Calu3 (cell line): ENCODE measurements around the gene KLHL6. TPM values are rescaled to one million over a fixed set of nuclear protein-coding genes. Genes with fewer than 3 reads are reported as not detected.
"Not testable (repeated sequence)": the region's sequence is repeated elsewhere in the genome, so short reads cannot be mapped to it uniquely, and the experiment has no call there.

Experiments
- BruUV-seq: library from RNA; stranded (reverse); fragments of 400-500 nt; replicated peaks from 2 replicates; lab custom pipeline; 2021; lab: Mats Ljungman, UMichigan
- CTCF ChIA-PET: fragments of 300-600 bp; sonication (Branson Sonifier 250); formaldehyde crosslinking; loops from one replicate; lab custom pipeline; 2022; ENCODE audit warnings: antibody characterized with exemption; lab: Charles Lee
- DNase-seq: peaks from one replicate; pipeline ENCODE4 v3.0.0; 2022
- H3K27ac Mint-ChIP-seq: one replicate; pipeline ENCODE4 v1.8.0; 2022; ENCODE audit warnings: mixed read lengths; ENCODE audit not compliant: unreplicated experiment
- H3K27me3 Mint-ChIP-seq: one replicate; pipeline ENCODE4 v1.8.0; 2022; ENCODE audit warnings: mixed read lengths; ENCODE audit not compliant: unreplicated experiment
- H3K36me3 Mint-ChIP-seq: one replicate; pipeline ENCODE4 v1.8.0; 2022; ENCODE audit warnings: mild to moderate bottlenecking, moderate library complexity, mixed read lengths; ENCODE audit not compliant: insufficient read depth, unreplicated experiment
- H3K4me1 Mint-ChIP-seq: one replicate; pipeline ENCODE4 v1.8.0; 2022; ENCODE audit warnings: mild to moderate bottlenecking, low read depth, mixed read lengths; ENCODE audit not compliant: unreplicated experiment
- H3K4me3 Mint-ChIP-seq: one replicate; pipeline ENCODE4 v1.8.0; 2022; ENCODE audit warnings: mild to moderate bottlenecking, low read depth, moderate library complexity, mixed read lengths; ENCODE audit not compliant: unreplicated experiment
- H3K9me3 Mint-ChIP-seq: one replicate; pipeline ENCODE4 v1.8.0; 2022; ENCODE audit warnings: low read depth, mixed read lengths; ENCODE audit not compliant: unreplicated experiment
- intact Hi-C: fragments of 100-400 bp; cut with micrococcal nuclease; formaldehyde crosslinking; loops from one replicate; pipeline ENCODE4 v1.10.0; 2022; ENCODE audit not compliant: unreplicated experiment
- total RNA-seq: library from RNA; stranded (reverse); gene quantifications from 2 replicates; pipeline ENCODE4 v1.2.3, GENCODE V29; 2022
- TF ChIP-seq, protein P1 (sequence below): fragments of 200-600 bp; IDR thresholded peaks from one replicate; pipeline ENCODE4 v1.8.0; 2022; ENCODE audit warnings: antibody characterized with exemption; ENCODE audit not compliant: unreplicated experiment

Gene KLHL6
- total RNA-seq, 1 experiment from 2014 or later, result not detected

DNA sequence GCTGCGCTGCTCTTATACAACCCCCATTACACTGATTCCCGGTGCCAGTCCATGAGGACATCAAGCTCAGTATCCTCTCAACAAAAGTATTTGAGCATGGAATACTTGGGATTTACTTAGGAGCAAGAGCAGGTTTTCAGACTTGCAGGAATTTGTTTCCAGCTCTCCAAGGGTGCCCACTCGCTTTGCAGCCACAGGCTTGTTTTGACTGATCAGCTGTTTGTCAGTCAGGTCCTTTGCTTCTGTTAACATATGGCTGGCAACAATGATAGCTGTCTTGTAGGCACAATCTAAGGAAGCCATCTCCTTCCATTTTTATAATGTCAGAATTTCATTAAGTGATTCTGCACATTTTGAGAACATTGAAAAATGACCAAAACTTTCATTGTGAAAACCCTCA, 88.9 kb downstream of the KLHL6 start:
- Mint-ChIP-seq H3K27ac (no peak overlapping the region), H3K9me3 (no peaks in the 10 kb centered on the region), H3K4me1 (no peaks in the 10 kb centered on the region), H3K4me3 (no peak overlapping the region), H3K36me3 (no peaks in the 10 kb centered on the region), H3K27me3 (peaks cover 25% of the 10 kb centered on the region)
- CTCF ChIA-PET, result interaction anchor here (0.6 to 1.2 kb wide), 2 partner anchors 14 to 301 kb away, joined by 3 to 5 read pairs; no protein-coding TSS in a partner anchor
- TF ChIP-seq, protein P1, sequence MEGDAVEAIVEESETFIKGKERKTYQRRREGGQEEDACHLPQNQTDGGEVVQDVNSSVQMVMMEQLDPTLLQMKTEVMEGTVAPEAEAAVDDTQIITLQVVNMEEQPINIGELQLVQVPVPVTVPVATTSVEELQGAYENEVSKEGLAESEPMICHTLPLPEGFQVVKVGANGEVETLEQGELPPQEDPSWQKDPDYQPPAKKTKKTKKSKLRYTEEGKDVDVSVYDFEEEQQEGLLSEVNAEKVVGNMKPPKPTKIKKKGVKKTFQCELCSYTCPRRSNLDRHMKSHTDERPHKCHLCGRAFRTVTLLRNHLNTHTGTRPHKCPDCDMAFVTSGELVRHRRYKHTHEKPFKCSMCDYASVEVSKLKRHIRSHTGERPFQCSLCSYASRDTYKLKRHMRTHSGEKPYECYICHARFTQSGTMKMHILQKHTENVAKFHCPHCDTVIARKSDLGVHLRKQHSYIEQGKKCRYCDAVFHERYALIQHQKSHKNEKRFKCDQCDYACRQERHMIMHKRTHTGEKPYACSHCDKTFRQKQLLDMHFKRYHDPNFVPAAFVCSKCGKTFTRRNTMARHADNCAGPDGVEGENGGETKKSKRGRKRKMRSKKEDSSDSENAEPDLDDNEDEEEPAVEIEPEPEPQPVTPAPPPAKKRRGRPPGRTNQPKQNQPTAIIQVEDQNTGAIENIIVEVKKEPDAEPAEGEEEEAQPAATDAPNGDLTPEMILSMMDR, result no peak
- BruUV-seq, result no TSS peak
- intact Hi-C loops, result loop anchor here (5.0 kb wide), 1 partner anchor 171 kb away; the partner anchor contains the start of gene KLHL24
- DNase-seq, result no peak

DNA sequence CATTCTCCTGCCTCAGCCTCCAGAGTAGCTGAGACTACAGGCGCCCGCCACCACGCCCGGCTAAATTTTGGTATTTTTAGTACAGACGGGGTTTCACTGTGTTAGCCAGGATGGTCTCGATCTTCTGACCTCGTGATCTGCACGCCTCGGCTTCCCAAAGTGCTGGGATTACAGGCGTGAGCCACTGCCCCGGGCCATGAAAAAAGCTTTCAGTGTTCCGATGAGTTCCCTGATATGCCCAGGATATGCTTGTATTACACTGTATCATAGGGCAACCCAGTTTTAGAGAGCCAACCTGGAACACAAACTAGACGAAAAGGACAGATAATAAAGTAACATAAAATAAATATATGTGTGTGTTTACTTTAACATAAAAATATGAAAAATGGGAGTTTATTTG, 89.8 kb downstream of the KLHL6 start:
- not testable (repeated sequence) for H3K9me3 Mint-ChIP-seq, H3K4me3 Mint-ChIP-seq, H3K36me3 Mint-ChIP-seq, H3K27ac Mint-ChIP-seq, H3K4me1 Mint-ChIP-seq, BruUV-seq, DNase-seq
- CTCF ChIA-PET, result interaction anchor here (0.7 kb wide), 1 partner anchor 211 kb away, joined by 4 read pairs; no protein-coding TSS in a partner anchor
- intact Hi-C loops, result loop anchor here (5.0 kb wide), 1 partner anchor 172 kb away; the partner anchor contains the start of gene KLHL24
- peaks cover 25% of the 10 kb centered on the region for H3K27me3 Mint-ChIP-seq

GRCh38 chr3:183464480-183464879, 91.0 kb downstream of the KLHL6 start:
- H3K27ac Mint-ChIP-seq, result no peak overlapping the region
- CTCF ChIA-PET, result no interaction called here
- H3K27me3 Mint-ChIP-seq, result peaks cover 25% of the 10 kb centered on the region
- H3K36me3 Mint-ChIP-seq, result no peaks in the 10 kb centered on the region
- no peak for DNase-seq
- H3K4me1 Mint-ChIP-seq, result no peaks in the 10 kb centered on the region
- TF ChIP-seq, protein P1, result no peak
- H3K9me3 Mint-ChIP-seq, result no peaks in the 10 kb centered on the region
- intact Hi-C loops, result no loop called here
- no peak overlapping the region for H3K4me3 Mint-ChIP-seq
- no TSS peak for BruUV-seq

DNA sequence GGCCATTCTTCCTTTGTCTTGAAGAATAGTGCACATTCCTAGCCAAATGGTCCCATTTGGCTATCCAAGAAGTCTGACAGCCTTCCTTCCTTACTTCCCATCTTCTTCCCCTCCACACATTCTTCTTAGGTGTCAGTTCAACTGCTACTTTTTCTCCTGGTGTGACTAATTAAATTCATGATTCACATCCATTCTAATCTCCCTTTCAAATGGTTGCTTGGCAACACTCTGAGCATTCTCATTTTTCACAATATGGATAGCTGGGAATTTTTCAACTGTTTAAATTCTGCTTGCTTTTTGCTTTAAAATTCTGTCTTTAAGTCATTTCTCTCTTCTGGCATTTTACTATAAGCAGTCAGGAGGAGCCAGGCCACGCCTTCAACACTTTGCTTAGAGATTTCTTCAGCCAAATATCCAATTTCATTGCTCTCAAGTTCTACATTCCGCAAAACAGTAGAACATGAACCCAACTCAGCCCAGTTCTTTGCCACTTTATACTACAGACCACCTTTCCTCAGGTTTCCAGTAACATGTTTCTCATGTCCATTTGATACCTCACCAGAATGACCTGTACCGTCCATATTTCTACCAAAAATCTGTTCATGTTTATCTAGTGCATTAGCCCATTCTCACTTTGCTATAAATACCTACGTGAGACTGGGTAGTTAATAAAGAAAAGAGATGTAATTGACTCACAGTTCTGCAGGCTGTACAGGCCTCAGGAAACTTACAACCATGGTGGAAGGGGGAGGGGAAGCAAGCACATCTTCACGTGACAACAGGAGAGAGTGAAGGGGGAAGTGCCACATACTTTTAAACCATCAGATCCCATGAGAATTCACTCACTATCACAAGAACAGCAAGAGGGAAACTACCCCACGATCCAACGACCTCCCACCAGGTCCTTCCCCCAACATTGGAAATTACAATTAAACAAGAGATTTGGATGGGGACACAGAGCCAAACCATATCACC, 95.1 kb downstream of the KLHL6 start:
- DNase-seq, result no peak
- TF ChIP-seq, protein P1, result no peak
- BruUV-seq, result no TSS peak
- no peaks in the 10 kb centered on the region for H3K36me3 Mint-ChIP-seq
- H3K27ac Mint-ChIP-seq, result no peak overlapping the region
- peaks cover 1% of the 10 kb centered on the region for H3K4me1 Mint-ChIP-seq
- H3K9me3 Mint-ChIP-seq, result no peaks in the 10 kb centered on the region
- no peak overlapping the region for H3K4me3 Mint-ChIP-seq
- CTCF ChIA-PET, result no interaction called here
- peaks cover 25% of the 10 kb centered on the region for H3K27me3 Mint-ChIP-seq
- intact Hi-C loops, result no loop called here
